ENCODE data around the gene SEZ6L.

DNA sequence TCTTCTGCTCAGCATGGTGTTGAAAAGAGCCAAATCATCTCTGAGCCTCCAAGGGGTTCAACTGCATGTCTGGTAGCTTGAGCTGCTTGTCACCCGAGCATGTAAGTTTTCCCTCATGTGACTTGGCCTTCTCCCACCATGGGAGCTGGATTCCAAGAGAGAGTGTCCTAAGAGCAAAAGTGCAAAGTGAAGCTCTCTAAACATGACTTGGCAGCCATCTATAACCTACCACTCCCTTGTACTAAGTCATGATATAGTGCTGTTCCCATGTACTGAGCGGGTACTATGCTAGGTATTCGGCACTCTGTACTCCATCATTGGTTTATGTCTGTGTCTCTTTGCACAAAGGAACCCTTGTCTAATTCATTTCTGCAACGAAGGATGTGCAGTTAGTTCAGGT, 19.1 kb downstream of the SEZ6L start:
- TF ChIP-seq, protein P1, sequence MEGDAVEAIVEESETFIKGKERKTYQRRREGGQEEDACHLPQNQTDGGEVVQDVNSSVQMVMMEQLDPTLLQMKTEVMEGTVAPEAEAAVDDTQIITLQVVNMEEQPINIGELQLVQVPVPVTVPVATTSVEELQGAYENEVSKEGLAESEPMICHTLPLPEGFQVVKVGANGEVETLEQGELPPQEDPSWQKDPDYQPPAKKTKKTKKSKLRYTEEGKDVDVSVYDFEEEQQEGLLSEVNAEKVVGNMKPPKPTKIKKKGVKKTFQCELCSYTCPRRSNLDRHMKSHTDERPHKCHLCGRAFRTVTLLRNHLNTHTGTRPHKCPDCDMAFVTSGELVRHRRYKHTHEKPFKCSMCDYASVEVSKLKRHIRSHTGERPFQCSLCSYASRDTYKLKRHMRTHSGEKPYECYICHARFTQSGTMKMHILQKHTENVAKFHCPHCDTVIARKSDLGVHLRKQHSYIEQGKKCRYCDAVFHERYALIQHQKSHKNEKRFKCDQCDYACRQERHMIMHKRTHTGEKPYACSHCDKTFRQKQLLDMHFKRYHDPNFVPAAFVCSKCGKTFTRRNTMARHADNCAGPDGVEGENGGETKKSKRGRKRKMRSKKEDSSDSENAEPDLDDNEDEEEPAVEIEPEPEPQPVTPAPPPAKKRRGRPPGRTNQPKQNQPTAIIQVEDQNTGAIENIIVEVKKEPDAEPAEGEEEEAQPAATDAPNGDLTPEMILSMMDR (IDR thresholded peaks at IDR 0.05): no peak
- no peak for TF ChIP-seq POLR2A (IDR thresholded peaks at IDR 0.05)

All from adrenal gland (tissue), 5 donors.